Stomach (tissue), 9 donors: ENCODE data around the gene FAT3. TPM values are rescaled to one million over a fixed set of nuclear protein-coding genes. Genes with fewer than 3 reads are reported as not detected.

Experiments
- DNase-seq, 2 donors: peaks; one replicate each; pipeline versions ENCODE4 v3.0.0 to v3.0.0-alpha.2; 2013 to 2019
- H3K27ac ChIP-seq, 5 donors: fragments of 200-600 bp in 4 of 5; sonication (generic) in 4 of 5; one replicate each; pipeline ENCODE4 v1.5.1; 2013 to 2019; ENCODE audit warnings: mild to moderate bottlenecking in 1 of 5, moderate library complexity in 1 of 5
- H3K27me3 ChIP-seq, 3 donors: fragments of 200-600 bp; sonication (generic); one replicate each; pipeline ENCODE4 v1.5.1; 2017 to 2019; ENCODE audit warnings: mixed run types in 1 of 3
- H3K36me3 ChIP-seq, 4 donors: fragments of 200-600 bp; sonication (generic); 1 replicate in 3 of 4; 2 replicates in 1 of 4; pipeline ENCODE4 v1.5.1; 2016 to 2019
- H3K4me1 ChIP-seq, 4 donors: fragments of 200-600 bp; sonication (generic); one replicate each; pipeline ENCODE4 v1.5.1; 2016 to 2019
- H3K4me3 ChIP-seq, 4 donors: fragments of 200-600 bp; sonication (generic) in 3 of 4; one replicate each; pipeline ENCODE4 v1.5.1; 2016 to 2019; ENCODE audit warnings: mild to moderate bottlenecking in 1 of 4
- H3K9me3 ChIP-seq, 4 donors: fragments of 200-600 bp; sonication (generic); one replicate each; pipeline ENCODE4 v1.5.1; 2016 to 2019
- EP300 ChIP-seq: sonication (generic); formaldehyde crosslinking; IDR thresholded peaks from one replicate; pipeline ENCODE4 v1.6.1; 2017; ENCODE audit warnings: antibody characterized with exemption
- POLR2A ChIP-seq, 4 donors: fragments of 450-650 bp; IDR thresholded peaks; one replicate each; pipeline ENCODE4 v1.6.1; 2016; ENCODE audit warnings: antibody characterized with exemption in 4 of 4, control low read depth in 2 of 4, mild to moderate bottlenecking in 1 of 4, moderate library complexity in 1 of 4
- POLR2AphosphoS5 ChIP-seq, 3 donors: sonication (generic); formaldehyde crosslinking; IDR thresholded peaks; one replicate each; pipeline ENCODE4 v1.6.1; 2016; ENCODE audit warnings: antibody characterized with exemption in 3 of 3
- WGBS, 5 donors: extraction: QIAGEN DNeasy Blood & Tissue Kit in 3 of 5; methylation state at CpG; one replicate each; pipeline versions ENCODE4 v1.1.5 to v1.1.7; 2013 to 2018; 5-methylcytosine and 5-hydroxymethylcytosine counted together
- intact Hi-C: fragments of 100-400 bp; cut with DNase I; formaldehyde crosslinking; loops from one replicate; pipeline ENCODE4 v1.15.1; 2023; ENCODE audit warnings: low total_unique reads
- polyA plus RNA-seq, 3 donors: library from polyadenylated mRNA; stranded (reverse); fragments of 200-250 nt; gene quantifications; one replicate each; pipeline ENCODE4 v1.2.3, GENCODE V29; 2013
- total RNA-seq, 5 donors: library from RNA; depleted of rRNA; stranded (reverse); fragments of >200 nt; gene quantifications; one replicate each; pipeline versions ENCODE4 v1.1.0 to v1.2.3, GENCODE V29; 2014 to 2016
- TF ChIP-seq, protein P1 (sequence below), 7 experiments: fragments of 450-650 bp in 4 of 7; fragments of 200-600 bp in 3 of 7; sonication (generic) in 3 of 7; IDR thresholded peaks; one replicate each; pipeline ENCODE4 v1.5.1; 2016 to 2019; ENCODE audit warnings: antibody characterized with exemption in 7 of 7, control low read depth in 2 of 7, mild to moderate bottlenecking in 1 of 7
- donor health status: healthy with polysubstance abuse.
- donor health status: Bipolar disorder and iron deficiency.
- donor health status: healthy.

FAT3 gene
- total and polyA plus RNA-seq, 8 donors: under 0.01 to 54.3 (median 2.4) TPM

DNA sequence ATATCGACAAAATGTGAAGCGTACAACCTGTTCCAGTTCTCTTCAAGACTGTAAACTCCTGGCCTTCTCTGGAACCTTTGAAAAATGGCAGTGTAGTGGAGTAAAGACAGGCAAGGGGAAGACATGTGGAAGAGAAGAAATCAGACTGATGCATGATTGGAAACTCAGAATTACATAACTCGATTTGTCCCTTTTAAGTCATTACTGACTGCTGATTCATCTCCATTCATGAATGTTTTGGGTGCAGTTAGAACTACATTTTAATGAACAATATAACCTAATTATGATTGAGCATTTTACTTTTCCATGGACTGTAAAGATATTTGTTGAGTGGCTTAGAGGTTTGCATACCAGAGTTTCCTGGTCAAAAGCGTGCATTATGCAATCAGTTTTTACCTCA lies 32.9 kb downstream of the FAT3 start:
- Histone ChIP-seq H3K27ac (no peak overlapping the region), H3K4me1 (peaks cover 0 to 3% (median under 1%) of the 10 kb centered on the region in 4 donors), H3K27me3 (no peaks in the 10 kb centered on the region), H3K9me3 (no peaks in the 10 kb centered on the region), H3K4me3 (no peak overlapping the region), H3K36me3 (no peaks in the 10 kb centered on the region)
- intact Hi-C loops: no loop called here
- no peak for DNase-seq
- 89 to 96% (median 92%) methylated on average over 4 of the region's 4 CpGs for WGBS, 5 donors
- no peak for TF ChIP-seq POLR2AphosphoS5 (IDR thresholded peaks at IDR 0.05)
- no peak for TF ChIP-seq POLR2A (IDR thresholded peaks at IDR 0.05)
- no peak for TF ChIP-seq EP300
- TF ChIP-seq, protein P1, sequence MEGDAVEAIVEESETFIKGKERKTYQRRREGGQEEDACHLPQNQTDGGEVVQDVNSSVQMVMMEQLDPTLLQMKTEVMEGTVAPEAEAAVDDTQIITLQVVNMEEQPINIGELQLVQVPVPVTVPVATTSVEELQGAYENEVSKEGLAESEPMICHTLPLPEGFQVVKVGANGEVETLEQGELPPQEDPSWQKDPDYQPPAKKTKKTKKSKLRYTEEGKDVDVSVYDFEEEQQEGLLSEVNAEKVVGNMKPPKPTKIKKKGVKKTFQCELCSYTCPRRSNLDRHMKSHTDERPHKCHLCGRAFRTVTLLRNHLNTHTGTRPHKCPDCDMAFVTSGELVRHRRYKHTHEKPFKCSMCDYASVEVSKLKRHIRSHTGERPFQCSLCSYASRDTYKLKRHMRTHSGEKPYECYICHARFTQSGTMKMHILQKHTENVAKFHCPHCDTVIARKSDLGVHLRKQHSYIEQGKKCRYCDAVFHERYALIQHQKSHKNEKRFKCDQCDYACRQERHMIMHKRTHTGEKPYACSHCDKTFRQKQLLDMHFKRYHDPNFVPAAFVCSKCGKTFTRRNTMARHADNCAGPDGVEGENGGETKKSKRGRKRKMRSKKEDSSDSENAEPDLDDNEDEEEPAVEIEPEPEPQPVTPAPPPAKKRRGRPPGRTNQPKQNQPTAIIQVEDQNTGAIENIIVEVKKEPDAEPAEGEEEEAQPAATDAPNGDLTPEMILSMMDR (IDR thresholded peaks at IDR 0.05): no peak

DNA sequence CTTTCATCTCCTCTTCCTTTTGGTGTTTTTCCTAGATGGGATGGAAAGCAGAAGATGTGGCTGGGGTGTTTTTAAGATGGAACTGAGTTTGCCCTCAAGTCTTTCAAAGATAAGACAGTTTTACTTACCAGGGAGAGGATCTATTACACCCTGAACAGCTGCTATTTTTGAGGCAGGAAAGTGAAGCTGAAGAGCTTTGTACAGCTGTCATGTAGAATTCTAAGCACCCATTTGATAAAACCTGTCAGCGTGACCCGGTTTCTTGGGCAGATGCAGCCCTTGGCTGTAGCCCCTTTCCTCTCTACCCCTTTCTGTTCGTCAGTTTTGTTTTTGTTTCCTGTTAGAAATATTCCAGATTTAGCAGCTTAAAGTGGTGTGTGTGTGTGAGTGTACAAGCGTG lies 35.2 kb downstream of the FAT3 start:
- TF ChIP-seq POLR2A (IDR thresholded peaks at IDR 0.05): no peak
- TF ChIP-seq, protein P1 (IDR thresholded peaks at IDR 0.05): no peak
- no peak for TF ChIP-seq POLR2AphosphoS5 (IDR thresholded peaks at IDR 0.05)
- no peak for TF ChIP-seq EP300
- DNase-seq: no peak
- Histone ChIP-seq H3K4me3 (no peak overlapping the region), H3K4me1 (no peaks in the 10 kb centered on the region), H3K27me3 (no peaks in the 10 kb centered on the region), H3K9me3 (no peaks in the 10 kb centered on the region), H3K27ac (no peak overlapping the region), H3K36me3 (no peaks in the 10 kb centered on the region)
- 60 to 77% (median 74%) methylated on average over 4 of the region's 4 CpGs for WGBS, 5 donors
- intact Hi-C loops: no loop called here

DNA sequence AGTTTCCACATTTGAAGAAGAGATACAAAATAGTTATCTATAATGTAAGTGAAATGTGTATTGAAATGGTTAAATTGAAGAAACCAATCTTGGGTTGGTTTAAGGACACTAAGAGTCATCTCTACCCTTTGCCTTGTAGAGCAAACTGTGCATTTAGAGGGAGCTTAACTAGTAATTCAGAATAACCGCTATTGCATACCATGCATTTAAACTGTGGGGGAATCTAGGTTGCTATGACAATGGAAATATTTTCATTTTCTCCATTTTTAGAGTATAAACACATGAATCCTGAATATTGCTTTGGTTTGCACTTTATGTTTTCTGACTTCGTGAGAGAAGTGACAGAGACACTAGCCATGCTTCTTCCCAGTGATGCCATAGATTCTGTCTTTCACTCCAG lies 39.7 kb downstream of the FAT3 start:
- no peak for DNase-seq
- WGBS, 5 donors: 76 to 89% (median 82%) methylated on average over 2 of the region's 2 CpGs
- intact Hi-C loops: no loop called here

DNA sequence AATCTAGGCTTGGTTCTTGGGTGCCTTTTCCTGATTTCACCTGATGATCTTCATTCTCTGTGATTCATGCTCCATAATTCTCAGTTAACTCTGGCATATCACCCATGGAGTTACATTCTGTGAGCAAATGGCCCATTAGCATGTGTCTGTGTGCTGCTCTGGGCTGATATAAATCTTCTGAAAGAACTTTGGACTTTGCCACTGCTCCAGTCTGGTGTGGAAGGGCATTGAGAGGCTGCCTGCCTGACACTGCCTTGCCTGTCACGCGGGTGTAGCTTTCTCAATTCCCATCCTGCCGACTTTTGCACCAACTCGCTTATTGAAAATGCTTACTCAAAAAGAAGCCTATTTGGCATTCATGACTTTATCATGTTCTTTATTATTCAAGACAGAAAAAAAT lies 42.2 kb downstream of the FAT3 start:
- Histone ChIP-seq H3K9me3 (no peaks in the 10 kb centered on the region), H3K4me1 (peaks cover 0 to 31% (median 8%) of the 10 kb centered on the region in 4 donors), H3K4me3 (no peak overlapping the region), H3K36me3 (no peaks in the 10 kb centered on the region), H3K27ac (no peak overlapping the region), H3K27me3 (no peaks in the 10 kb centered on the region)
- peak in 1 of 2 donors; percentile 13 for DNase-seq
- intact Hi-C loops: no loop called here
- 57 to 73% (median 67%) methylated on average over 4 of the region's 4 CpGs for WGBS, 5 donors
- TF ChIP-seq, protein P1 (IDR thresholded peaks at IDR 0.05): no peak
- TF ChIP-seq POLR2A (IDR thresholded peaks at IDR 0.05): no peak
- TF ChIP-seq POLR2AphosphoS5 (IDR thresholded peaks at IDR 0.05): no peak
- no peak for TF ChIP-seq EP300

More for the DNA sequence above, 39.7 kb downstream of the FAT3 start:
- TF ChIP-seq POLR2AphosphoS5 (IDR thresholded peaks at IDR 0.05) (no peak), EP300 (no peak), POLR2A (IDR thresholded peaks at IDR 0.05) (no peak)
- TF ChIP-seq, protein P1 (IDR thresholded peaks at IDR 0.05): no peak
- Histone ChIP-seq H3K27me3 (no peaks in the 10 kb centered on the region), H3K36me3 (no peaks in the 10 kb centered on the region), H3K27ac (no peak overlapping the region), H3K4me3 (no peak overlapping the region), H3K9me3 (no peaks in the 10 kb centered on the region), H3K4me1 (peaks cover 0 to 28% (median 8%) of the 10 kb centered on the region in 4 donors)
